ENCODE measurements around the gene RRP15. TPM values are rescaled to one million over a fixed set of nuclear protein-coding genes. Genes with fewer than 3 reads are reported as not detected.
"Not testable (repeated sequence)": the region's sequence is repeated elsewhere in the genome, so short reads cannot be mapped to it uniquely, and the experiment has no call there.

RRP15 gene
- total RNA-seq, 1 donor from 2014 or later, result 22.8 TPM

- ATAC-seq, result no peak
- intact Hi-C loops (cut with DNase I), result no loop called here
- DNase-seq (ENCODE audit: low spot score), result no peak
Observed at GRCh38 chr1:218292515-218292914, 7.4 kb downstream of the RRP15 start.

- intact Hi-C loops (cut with DNase I), result no loop called here
- no peak for DNase-seq (ENCODE audit: low spot score)
- no peak for ATAC-seq
Observed at GRCh38 chr1:218294546-218294945, 9.5 kb downstream of the RRP15 start.

GRCh38 chr1:218296162-218296561 is 11.1 kb downstream of the RRP15 start:
- intact Hi-C loops (cut with DNase I), result no loop called here
- ATAC-seq, result no peak
- DNase-seq (ENCODE audit: low spot score), result no peak

GRCh38 chr1:218297461-218297860 is 12.4 kb downstream of the RRP15 start:
- DNase-seq (ENCODE audit: low spot score) (no peak), ATAC-seq (no peak)
- intact Hi-C loops (cut with DNase I), result no loop called here

- DNase-seq (ENCODE audit: low spot score), result no peak
- no peak for ATAC-seq
- intact Hi-C loops (cut with DNase I), result no loop called here
Observed at GRCh38 chr1:218297867-218298266, 12.8 kb downstream of the RRP15 start.

- ATAC-seq, result no peak
- intact Hi-C loops (cut with DNase I), result no loop called here
- no peak for DNase-seq (ENCODE audit: low spot score)
Observed at GRCh38 chr1:218298398-218298797, 13.3 kb downstream of the RRP15 start.

- no peak for DNase-seq (ENCODE audit: low spot score)
- ATAC-seq, result peak; percentile 66
- intact Hi-C loops (cut with DNase I), result no loop called here
Observed at GRCh38 chr1:218299416-218299815, 14.3 kb downstream of the RRP15 start.

- no peak for ATAC-seq
- intact Hi-C loops (cut with DNase I), result no loop called here
Observed at GRCh38 chr1:218301217-218301616, 16.1 kb downstream of the RRP15 start.

GRCh38 chr1:218302155-218302554 is 17.1 kb downstream of the RRP15 start:
- DNase-seq (ENCODE audit: low spot score) (no peak), ATAC-seq (no peak)
- intact Hi-C loops (cut with DNase I), result no loop called here

More at GRCh38 chr1:218301217-218301616, 16.1 kb downstream of the RRP15 start:
- no peak for DNase-seq (ENCODE audit: low spot score)

- intact Hi-C loops (cut with DNase I), result no loop called here
- ATAC-seq (no peak), DNase-seq (ENCODE audit: low spot score) (no peak)
Observed at GRCh38 chr1:218303176-218303879, 18.2 kb downstream of the RRP15 start.

- intact Hi-C loops (cut with DNase I), result no loop called here
- DNase-seq (ENCODE audit: low spot score) (no peak), ATAC-seq (no peak)
Observed at GRCh38 chr1:218304281-218305039, 19.4 kb downstream of the RRP15 start.

GRCh38 chr1:218305472-218306064 is 20.5 kb downstream of the RRP15 start:
- no peak for ATAC-seq
- no peak for DNase-seq (ENCODE audit: low spot score)
- intact Hi-C loops (cut with DNase I), result no loop called here

GRCh38 chr1:218312509-218312908 is 27.4 kb downstream of the RRP15 start:
- ATAC-seq (no peak), DNase-seq (ENCODE audit: low spot score) (no peak)
- intact Hi-C loops (cut with DNase I), result no loop called here

GRCh38 chr1:218314316-218314715 is 29.2 kb downstream of the RRP15 start:
- intact Hi-C loops (cut with DNase I), result no loop called here
- ATAC-seq, result no peak

GRCh38 chr1:218315638-218316037 is 30.5 kb downstream of the RRP15 start:
- no peak for ATAC-seq
- intact Hi-C loops (cut with DNase I), result no loop called here
- DNase-seq (ENCODE audit: low spot score), result no peak

More at GRCh38 chr1:218314316-218314715, 29.2 kb downstream of the RRP15 start:
- no peak for DNase-seq (ENCODE audit: low spot score)

GRCh38 chr1:218317061-218317460 is 32.0 kb downstream of the RRP15 start:
- DNase-seq (ENCODE audit: low spot score), result no peak
- intact Hi-C loops (cut with DNase I), result no loop called here
- no peak for ATAC-seq

GRCh38 chr1:218320182-218320581 is 35.1 kb downstream of the RRP15 start:
- DNase-seq (ENCODE audit: low spot score); intact Hi-C loops (cut with DNase I); ATAC-seq: not testable (repeated sequence)

- intact Hi-C loops (cut with DNase I), result no loop called here
Observed at GRCh38 chr1:218322762-218323161, 37.7 kb downstream of the RRP15 start.

GRCh38 chr1:218323568-218324225 is 38.6 kb downstream of the RRP15 start:
- no peak for ATAC-seq

More at GRCh38 chr1:218322762-218323161, 37.7 kb downstream of the RRP15 start:
- ATAC-seq, result no peak
- no peak for DNase-seq (ENCODE audit: low spot score)

GRCh38 chr1:218324226-218324580 is 39.1 kb downstream of the RRP15 start:
- ATAC-seq (no peak), DNase-seq (ENCODE audit: low spot score) (no peak)
- intact Hi-C loops (cut with DNase I), result no loop called here

More at GRCh38 chr1:218323568-218324225, 38.6 kb downstream of the RRP15 start:
- intact Hi-C loops (cut with DNase I), result no loop called here
- no peak for DNase-seq (ENCODE audit: low spot score)
